ENCODE measurements around the gene PIGQ. TPM values are rescaled to one million over a fixed set of nuclear protein-coding genes. Genes with fewer than 3 reads are reported as not detected.

Gene PIGQ
- total and polyA plus RNA-seq, 2 of the 13 experiments (the other 11 are each of a cell fraction or from before 2014, with no cell fraction given) = 7.7 to 19.7 TPM

GRCh38 chr16:585351-585750 is 15.6 kb downstream of the PIGQ start (continued):
- TF ChIP-seq, protein P1, sequence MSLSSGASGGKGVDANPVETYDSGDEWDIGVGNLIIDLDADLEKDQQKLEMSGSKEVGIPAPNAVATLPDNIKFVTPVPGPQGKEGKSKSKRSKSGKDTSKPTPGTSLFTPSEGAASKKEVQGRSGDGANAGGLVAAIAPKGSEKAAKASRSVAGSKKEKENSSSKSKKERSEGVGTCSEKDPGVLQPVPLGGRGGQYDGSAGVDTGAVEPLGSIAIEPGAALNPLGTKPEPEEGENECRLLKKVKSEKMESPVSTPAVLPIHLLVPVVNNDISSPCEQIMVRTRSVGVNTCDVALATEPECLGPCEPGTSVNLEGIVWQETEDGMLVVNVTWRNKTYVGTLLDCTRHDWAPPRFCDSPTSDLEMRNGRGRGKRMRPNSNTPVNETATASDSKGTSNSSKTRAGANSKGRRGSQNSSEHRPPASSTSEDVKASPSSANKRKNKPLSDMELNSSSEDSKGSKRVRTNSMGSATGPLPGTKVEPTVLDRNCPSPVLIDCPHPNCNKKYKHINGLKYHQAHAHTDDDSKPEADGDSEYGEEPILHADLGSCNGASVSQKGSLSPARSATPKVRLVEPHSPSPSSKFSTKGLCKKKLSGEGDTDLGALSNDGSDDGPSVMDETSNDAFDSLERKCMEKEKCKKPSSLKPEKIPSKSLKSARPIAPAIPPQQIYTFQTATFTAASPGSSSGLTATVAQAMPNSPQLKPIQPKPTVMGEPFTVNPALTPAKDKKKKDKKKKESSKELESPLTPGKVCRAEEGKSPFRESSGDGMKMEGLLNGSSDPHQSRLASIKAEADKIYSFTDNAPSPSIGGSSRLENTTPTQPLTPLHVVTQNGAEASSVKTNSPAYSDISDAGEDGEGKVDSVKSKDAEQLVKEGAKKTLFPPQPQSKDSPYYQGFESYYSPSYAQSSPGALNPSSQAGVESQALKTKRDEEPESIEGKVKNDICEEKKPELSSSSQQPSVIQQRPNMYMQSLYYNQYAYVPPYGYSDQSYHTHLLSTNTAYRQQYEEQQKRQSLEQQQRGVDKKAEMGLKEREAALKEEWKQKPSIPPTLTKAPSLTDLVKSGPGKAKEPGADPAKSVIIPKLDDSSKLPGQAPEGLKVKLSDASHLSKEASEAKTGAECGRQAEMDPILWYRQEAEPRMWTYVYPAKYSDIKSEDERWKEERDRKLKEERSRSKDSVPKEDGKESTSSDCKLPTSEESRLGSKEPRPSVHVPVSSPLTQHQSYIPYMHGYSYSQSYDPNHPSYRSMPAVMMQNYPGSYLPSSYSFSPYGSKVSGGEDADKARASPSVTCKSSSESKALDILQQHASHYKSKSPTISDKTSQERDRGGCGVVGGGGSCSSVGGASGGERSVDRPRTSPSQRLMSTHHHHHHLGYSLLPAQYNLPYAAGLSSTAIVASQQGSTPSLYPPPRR (CRISPR knock-in tag; IDR thresholded peaks at IDR 0.05; ENCODE audit: borderline replicate concordance) = no peak
- TF ChIP-seq TBX3 (IDR thresholded peaks at IDR 0.05; ENCODE audit: borderline replicate concordance) = peak; percentile 25; the same call in 1 of the 2 replicates
- TF ChIP-seq ZNF749 (CRISPR knock-in tag; IDR thresholded peaks at IDR 0.05; ENCODE audit: borderline replicate concordance) = no peak
- TF ChIP-seq, protein P2, sequence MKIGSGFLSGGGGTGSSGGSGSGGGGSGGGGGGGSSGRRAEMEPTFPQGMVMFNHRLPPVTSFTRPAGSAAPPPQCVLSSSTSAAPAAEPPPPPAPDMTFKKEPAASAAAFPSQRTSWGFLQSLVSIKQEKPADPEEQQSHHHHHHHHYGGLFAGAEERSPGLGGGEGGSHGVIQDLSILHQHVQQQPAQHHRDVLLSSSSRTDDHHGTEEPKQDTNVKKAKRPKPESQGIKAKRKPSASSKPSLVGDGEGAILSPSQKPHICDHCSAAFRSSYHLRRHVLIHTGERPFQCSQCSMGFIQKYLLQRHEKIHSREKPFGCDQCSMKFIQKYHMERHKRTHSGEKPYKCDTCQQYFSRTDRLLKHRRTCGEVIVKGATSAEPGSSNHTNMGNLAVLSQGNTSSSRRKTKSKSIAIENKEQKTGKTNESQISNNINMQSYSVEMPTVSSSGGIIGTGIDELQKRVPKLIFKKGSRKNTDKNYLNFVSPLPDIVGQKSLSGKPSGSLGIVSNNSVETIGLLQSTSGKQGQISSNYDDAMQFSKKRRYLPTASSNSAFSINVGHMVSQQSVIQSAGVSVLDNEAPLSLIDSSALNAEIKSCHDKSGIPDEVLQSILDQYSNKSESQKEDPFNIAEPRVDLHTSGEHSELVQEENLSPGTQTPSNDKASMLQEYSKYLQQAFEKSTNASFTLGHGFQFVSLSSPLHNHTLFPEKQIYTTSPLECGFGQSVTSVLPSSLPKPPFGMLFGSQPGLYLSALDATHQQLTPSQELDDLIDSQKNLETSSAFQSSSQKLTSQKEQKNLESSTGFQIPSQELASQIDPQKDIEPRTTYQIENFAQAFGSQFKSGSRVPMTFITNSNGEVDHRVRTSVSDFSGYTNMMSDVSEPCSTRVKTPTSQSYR (CRISPR knock-in tag; IDR thresholded peaks at IDR 0.05; ENCODE audit: borderline replicate concordance) = no peak
- TF ChIP-seq ZNF10 (CRISPR knock-in tag; IDR thresholded peaks at IDR 0.05; ENCODE audit: borderline replicate concordance, low read depth) = no peak
- no peak for TF ChIP-seq ZUFSP (CRISPR knock-in tag; IDR thresholded peaks at IDR 0.05; ENCODE audit: borderline replicate concordance)
- no peak for TF ChIP-seq MXD4 (CRISPR knock-in tag; IDR thresholded peaks at IDR 0.05)
- no peak for TF ChIP-seq ZNF264 (CRISPR knock-in tag; IDR thresholded peaks at IDR 0.05)
- TF ChIP-seq TOPORS (CRISPR knock-in tag; IDR thresholded peaks at IDR 0.05) = no peak
- no peak for TF ChIP-seq NFIC (IDR thresholded peaks at IDR 0.05; ENCODE audit: low read length)
- TF ChIP-seq DDIT3 (CRISPR knock-in tag; IDR thresholded peaks at IDR 0.05) = no peak
- no peak for TF ChIP-seq ZNF350 (CRISPR knock-in tag; IDR thresholded peaks at IDR 0.05; ENCODE audit: borderline replicate concordance, low read depth)
- no peak for TF ChIP-seq CCDC6 (CRISPR knock-in tag; IDR thresholded peaks at IDR 0.05)
- TF ChIP-seq ZBTB1 (CRISPR knock-in tag; IDR thresholded peaks at IDR 0.05; ENCODE audit: borderline replicate concordance) = no peak
- TF ChIP-seq ADNP (CRISPR knock-in tag; IDR thresholded peaks at IDR 0.05) = no peak
- no peak for TF ChIP-seq RAD51 (IDR thresholded peaks at IDR 0.05; ENCODE audit: borderline replicate concordance)
- TF ChIP-seq, protein P3, sequence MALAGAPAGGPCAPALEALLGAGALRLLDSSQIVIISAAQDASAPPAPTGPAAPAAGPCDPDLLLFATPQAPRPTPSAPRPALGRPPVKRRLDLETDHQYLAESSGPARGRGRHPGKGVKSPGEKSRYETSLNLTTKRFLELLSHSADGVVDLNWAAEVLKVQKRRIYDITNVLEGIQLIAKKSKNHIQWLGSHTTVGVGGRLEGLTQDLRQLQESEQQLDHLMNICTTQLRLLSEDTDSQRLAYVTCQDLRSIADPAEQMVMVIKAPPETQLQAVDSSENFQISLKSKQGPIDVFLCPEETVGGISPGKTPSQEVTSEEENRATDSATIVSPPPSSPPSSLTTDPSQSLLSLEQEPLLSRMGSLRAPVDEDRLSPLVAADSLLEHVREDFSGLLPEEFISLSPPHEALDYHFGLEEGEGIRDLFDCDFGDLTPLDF (CRISPR knock-in tag; IDR thresholded peaks at IDR 0.05) = no peak
- TF ChIP-seq RXRB (CRISPR knock-in tag; IDR thresholded peaks at IDR 0.05; ENCODE audit: borderline replicate concordance) = no peak
- TF ChIP-seq ZNF549 (CRISPR knock-in tag; IDR thresholded peaks at IDR 0.05) = no peak
- TF ChIP-seq ZNF326 (CRISPR knock-in tag; IDR thresholded peaks at IDR 0.05; ENCODE audit: borderline replicate concordance) = peak; percentile 62; the same call in 1 of the 2 replicates

Measured in HepG2 (cell line).